CD8-positive, alpha-beta memory T cell (primary cell): ENCODE data around the gene HRNR. TPM values are rescaled to one million over a fixed set of nuclear protein-coding genes. Genes with fewer than 3 reads are reported as not detected.

Experiments used
- CTCF ChIA-PET: fragments of 350-600 bp; sonication (Branson Sonifier 250); formaldehyde crosslinking; loops from one replicate; lab custom pipeline; 2021; ENCODE audit warnings: antibody characterized with exemption; lab: Charles Lee
- POLR2A ChIA-PET: fragments of 350-600 bp; sonication (Branson Sonifier 250); formaldehyde crosslinking; loops from one replicate; lab custom pipeline; 2021; ENCODE audit warnings: antibody characterized with exemption; lab: Charles Lee
- DNase-seq, 5 donors: peaks; one replicate each; pipeline versions ENCODE4 v3.0.0 to v3.0.0-alpha.2; 2020 to 2022; ENCODE audit warnings: mixed read lengths in 1 of 5
- H3K27ac ChIP-seq: one replicate; pipeline ENCODE4 v1.7.0; 2013; ENCODE audit warnings: low read depth, mild to moderate bottlenecking, low read length, moderate library complexity
- H3K27me3 ChIP-seq: 2 replicates; pipeline ENCODE4 v1.7.0; 2013; ENCODE audit warnings: low read length, mild to moderate bottlenecking; ENCODE audit not compliant: insufficient read depth, poor library complexity, severe bottlenecking
- H3K36me3 ChIP-seq: 2 replicates; pipeline ENCODE4 v1.7.0; 2013; ENCODE audit warnings: mild to moderate bottlenecking, low read length, moderate library complexity; ENCODE audit not compliant: insufficient read depth
- H3K4me1 ChIP-seq: 2 replicates; pipeline ENCODE4 v1.7.0; 2013; ENCODE audit warnings: mild to moderate bottlenecking, low read length, moderate library complexity; ENCODE audit not compliant: insufficient read depth
- H3K4me3 ChIP-seq: 2 replicates; pipeline ENCODE4 v1.7.0; 2013; ENCODE audit warnings: mild to moderate bottlenecking, low read length
- H3K9me3 ChIP-seq: 2 replicates; pipeline ENCODE4 v1.7.0; 2013; ENCODE audit warnings: mild to moderate bottlenecking, low read length
- H3K27ac Mint-ChIP-seq, 8 donors: one replicate each; pipeline ENCODE4 v1.8.0; 2020 to 2021; ENCODE audit warnings: mixed read lengths in 8 of 8, mild to moderate bottlenecking in 6 of 8, inconsistent platforms in 3 of 8, moderate library complexity in 3 of 8
- H3K27me3 Mint-ChIP-seq, 2 donors: one replicate each; pipeline ENCODE4 v1.8.0; 2020 to 2021; ENCODE audit warnings: mixed read lengths in 2 of 2, mild to moderate bottlenecking in 1 of 2, moderate library complexity in 1 of 2
- H3K36me3 Mint-ChIP-seq, 3 donors: one replicate each; pipeline ENCODE4 v1.8.0; 2020 to 2021; ENCODE audit warnings: mixed read lengths in 3 of 3, inconsistent platforms in 1 of 3, mild to moderate bottlenecking in 1 of 3
- H3K4me1 Mint-ChIP-seq, 3 donors: one replicate each; pipeline ENCODE4 v1.8.0; 2020 to 2021; ENCODE audit warnings: mixed read lengths in 3 of 3, inconsistent platforms in 1 of 3, mild to moderate bottlenecking in 1 of 3
- H3K4me3 Mint-ChIP-seq, 7 donors: one replicate each; pipeline ENCODE4 v1.8.0; 2020 to 2021; ENCODE audit warnings: mixed read lengths in 7 of 7, mild to moderate bottlenecking in 6 of 7, moderate library complexity in 4 of 7, inconsistent platforms in 2 of 7
- H3K9me3 Mint-ChIP-seq, 5 donors: one replicate each; pipeline ENCODE4 v1.8.0; 2020 to 2022; ENCODE audit warnings: mixed read lengths in 5 of 5, mild to moderate bottlenecking in 3 of 5, moderate library complexity in 2 of 5, inconsistent platforms in 1 of 5
- polyA plus RNA-seq: library from polyadenylated mRNA; unstranded; fragments of 300-500 nt; fragmentation: Illumina TruSeq; gene quantifications from one replicate; pipeline ENCODE4 v1.2.3, GENCODE V29; 2021
- total RNA-seq, 2 experiments: library from RNA; stranded (reverse); gene quantifications; one replicate each; pipeline ENCODE4 v1.2.3, GENCODE V29; 2021

Gene HRNR
- total and polyA plus RNA-seq, 3 experiments from 2014 or later, result not detected

DNA sequence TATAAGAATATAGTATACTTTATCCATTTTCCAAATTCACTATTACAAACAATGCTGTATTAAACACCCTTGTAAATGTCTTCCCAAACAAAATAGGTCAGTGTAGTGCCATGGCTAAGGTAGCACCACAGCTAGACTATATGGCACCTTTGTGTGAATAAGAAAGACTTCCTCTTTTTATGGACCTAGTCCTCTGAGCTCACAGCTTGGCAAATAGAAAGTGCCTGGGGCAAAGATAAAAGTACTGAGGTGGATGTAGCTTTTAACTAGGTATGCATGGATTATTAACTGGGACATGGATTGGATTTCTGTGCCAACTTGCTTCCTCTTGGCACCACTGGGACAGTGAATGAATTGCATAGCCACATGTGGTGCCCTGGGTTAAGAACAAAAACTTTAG, 25.0 kb downstream of the HRNR start:
- no peak overlapping the region for H3K4me3 ChIP-seq
- Mint-ChIP-seq H3K36me3 (peaks cover 0 to 2% (median 0%) of the 10 kb centered on the region in 3 donors), H3K4me1 (no peaks in the 10 kb centered on the region), H3K4me3 (no peak overlapping the region), H3K27ac (no peak overlapping the region), H3K27me3 (peaks cover under 1 to 17% of the 10 kb centered on the region in 2 donors), H3K9me3 (peaks cover 0 to 5% (median 0%) of the 10 kb centered on the region in 5 donors)
- DNase-seq, result no peak
- H3K4me1 ChIP-seq, result no peaks in the 10 kb centered on the region
- no peaks in the 10 kb centered on the region for H3K27me3 ChIP-seq
- ChIA-PET POLR2A (no interaction called here), CTCF (interaction anchor here (1.2 to 1.4 kb wide), 4 partner anchors 10 to 261 kb away, joined by 4 to 5 read pairs (median 4); no protein-coding TSS in a partner anchor)
- H3K36me3 ChIP-seq, result no peaks in the 10 kb centered on the region
- no peaks in the 10 kb centered on the region for H3K9me3 ChIP-seq
- H3K27ac ChIP-seq, result no peak overlapping the region

DNA sequence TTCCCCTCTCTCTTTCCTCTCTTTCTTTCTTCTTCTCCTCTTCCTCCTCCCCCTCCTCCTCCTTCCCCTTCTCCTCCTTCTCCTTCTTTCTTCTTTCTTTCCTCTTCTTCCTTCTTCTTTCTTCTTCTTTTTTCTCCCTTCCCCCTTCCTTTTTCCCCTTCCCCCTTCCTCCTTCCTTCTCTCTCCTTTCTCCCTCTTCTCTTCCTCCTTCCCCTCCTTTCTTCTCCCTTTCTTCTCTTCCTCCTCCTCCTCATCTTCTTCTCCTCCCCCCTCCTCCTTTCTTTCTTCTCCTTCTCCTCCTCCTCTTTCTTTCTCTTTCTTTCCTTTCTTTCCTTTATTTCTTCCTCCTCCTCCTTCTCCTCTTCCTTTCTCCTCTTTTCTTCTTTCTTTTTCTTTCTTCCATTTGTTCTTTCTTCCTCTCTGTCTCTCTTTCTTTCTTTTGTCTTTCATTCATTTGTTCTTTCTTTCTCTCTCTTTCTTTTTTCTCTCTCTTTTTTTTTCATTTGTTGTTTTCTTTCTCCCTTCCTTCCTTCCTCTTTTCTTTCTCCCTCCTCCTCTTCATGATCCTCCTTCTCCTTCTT, 26.5 kb downstream of the HRNR start:
- DNase-seq, result no peak
- Mint-ChIP-seq H3K9me3 (peaks cover 0 to 5% (median 0%) of the 10 kb centered on the region in 5 donors), H3K4me1 (no peaks in the 10 kb centered on the region), H3K36me3 (peaks cover 0 to 2% (median 0%) of the 10 kb centered on the region in 3 donors), H3K27me3 (peaks cover 0 to 17% of the 10 kb centered on the region in 2 donors), H3K4me3 (no peak overlapping the region), H3K27ac (no peak overlapping the region)
- ChIA-PET CTCF (interaction anchor here (1.3 to 1.4 kb wide), 3 partner anchors 9 to 262 kb away, joined by 4 to 5 read pairs (median 4); no protein-coding TSS in a partner anchor), POLR2A (no interaction called here)
- H3K27ac ChIP-seq, result no peak overlapping the region
- no peaks in the 10 kb centered on the region for H3K4me1 ChIP-seq
- no peaks in the 10 kb centered on the region for H3K9me3 ChIP-seq
- H3K36me3 ChIP-seq, result no peaks in the 10 kb centered on the region
- no peaks in the 10 kb centered on the region for H3K27me3 ChIP-seq
- no peak overlapping the region for H3K4me3 ChIP-seq

DNA sequence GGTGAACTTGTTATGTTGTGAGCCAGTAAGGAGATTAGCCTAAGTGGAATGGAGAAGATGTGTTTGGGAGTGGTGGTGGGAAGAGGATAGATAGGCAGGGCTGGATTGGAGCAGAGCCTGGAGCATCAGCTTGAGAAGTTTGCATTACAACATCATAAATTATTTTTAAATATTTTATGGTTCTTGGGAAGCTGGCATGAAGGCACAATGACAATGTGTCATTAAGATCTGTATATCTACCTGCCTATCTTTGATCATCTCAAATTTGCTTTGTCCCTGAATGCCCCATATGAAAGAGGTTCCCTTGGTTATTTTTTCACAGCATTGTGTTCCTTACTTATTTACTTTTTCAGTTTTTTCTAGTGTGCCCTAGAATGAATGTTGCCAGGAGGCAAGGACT, 32.3 kb downstream of the HRNR start:
- H3K27me3 ChIP-seq, result no peaks in the 10 kb centered on the region
- Mint-ChIP-seq H3K27me3 (peaks cover 0 to 3% of the 10 kb centered on the region in 2 donors), H3K27ac (no peak overlapping the region), H3K9me3 (peaks cover 0 to 2% (median 0%) of the 10 kb centered on the region in 5 donors), H3K36me3 (no peaks in the 10 kb centered on the region), H3K4me1 (peaks cover 5 to 7% (median 6%) of the 10 kb centered on the region in 3 donors), H3K4me3 (no peak overlapping the region)
- no peak for DNase-seq
- CTCF ChIA-PET, result interaction anchor here (2.8 kb wide), 1 partner anchor 267 kb away, joined by 22 read pairs; no protein-coding TSS in a partner anchor
- no peaks in the 10 kb centered on the region for H3K36me3 ChIP-seq
- POLR2A ChIA-PET, result no interaction called here
- H3K4me1 ChIP-seq, result peaks cover 5% of the 10 kb centered on the region
- no peak overlapping the region for H3K27ac ChIP-seq
- H3K9me3 ChIP-seq, result no peaks in the 10 kb centered on the region
- H3K4me3 ChIP-seq, result no peak overlapping the region

DNA sequence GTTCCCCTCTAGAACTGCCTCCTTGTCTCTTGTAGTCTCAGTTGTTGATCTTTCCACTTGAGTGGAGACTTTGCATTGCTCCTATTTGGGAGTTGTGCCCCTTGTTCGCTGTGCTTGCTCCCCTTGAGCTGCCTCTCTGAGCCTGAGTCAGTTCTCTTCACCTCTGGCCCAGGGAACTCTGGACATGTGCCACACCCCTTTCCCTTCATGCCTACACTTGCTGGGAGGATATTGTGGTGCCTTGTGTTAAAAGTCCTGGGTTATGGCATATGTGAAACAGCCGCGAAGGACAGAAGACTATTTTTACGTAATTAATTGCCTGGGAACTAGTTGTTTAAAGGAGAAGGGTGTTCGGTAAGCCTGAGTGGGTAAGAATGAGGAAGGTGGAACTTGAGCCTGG, 32.7 kb downstream of the HRNR start:
- POLR2A ChIA-PET, result no interaction called here
- Histone ChIP-seq H3K27ac (no peak overlapping the region), H3K4me1 (peaks cover 5% of the 10 kb centered on the region), H3K36me3 (no peaks in the 10 kb centered on the region), H3K4me3 (no peak overlapping the region), H3K27me3 (no peaks in the 10 kb centered on the region), H3K9me3 (no peaks in the 10 kb centered on the region)
- Mint-ChIP-seq H3K27ac (no peak overlapping the region), H3K4me1 (peaks cover 5 to 7% (median 6%) of the 10 kb centered on the region in 3 donors), H3K36me3 (no peaks in the 10 kb centered on the region), H3K4me3 (no peak overlapping the region), H3K9me3 (peaks cover 0 to 2% (median 0%) of the 10 kb centered on the region in 5 donors), H3K27me3 (peaks cover 0 to 3% of the 10 kb centered on the region in 2 donors)
- no peak for DNase-seq
- CTCF ChIA-PET, result interaction anchor here (1.2 to 2.8 kb wide), 2 partner anchors 250 to 268 kb away, joined by 8 to 22 read pairs; no protein-coding TSS in a partner anchor

DNA sequence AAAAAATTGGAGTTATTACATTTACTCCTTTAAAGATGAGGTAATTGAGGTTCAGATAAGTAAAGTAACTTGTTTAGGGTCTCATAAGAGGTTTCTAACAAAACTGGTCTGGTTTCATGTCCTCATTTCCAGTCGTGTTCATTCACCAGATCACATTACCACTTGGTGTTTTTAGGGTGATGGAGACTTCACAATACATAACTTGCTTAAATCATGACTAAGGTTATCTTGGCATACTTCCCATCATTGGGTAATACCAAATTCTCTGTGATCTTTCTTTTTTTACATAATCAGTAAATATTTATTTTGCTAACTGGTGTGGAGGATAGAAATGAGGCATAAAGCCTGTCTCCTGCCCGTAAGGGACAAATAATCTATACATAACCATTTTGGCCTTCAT, 33.4 kb downstream of the HRNR start:
- Mint-ChIP-seq H3K4me1 (peaks cover 5 to 8% (median 6%) of the 10 kb centered on the region in 3 donors), H3K36me3 (no peaks in the 10 kb centered on the region), H3K27me3 (peaks cover 0 to 3% of the 10 kb centered on the region in 2 donors), H3K4me3 (no peak overlapping the region), H3K27ac (peak overlapping the region in 1 of 8 donors; percentile 31), H3K9me3 (no peaks in the 10 kb centered on the region)
- Histone ChIP-seq H3K27me3 (no peaks in the 10 kb centered on the region), H3K36me3 (no peaks in the 10 kb centered on the region), H3K4me3 (no peak overlapping the region), H3K9me3 (no peaks in the 10 kb centered on the region), H3K27ac (no peak overlapping the region), H3K4me1 (peaks cover 5% of the 10 kb centered on the region)
- POLR2A ChIA-PET, result no interaction called here
- DNase-seq, result no peak
- CTCF ChIA-PET, result interaction anchor here (1.2 to 2.8 kb wide), 2 partner anchors 250 to 268 kb away, joined by 8 to 22 read pairs; no protein-coding TSS in a partner anchor

DNA sequence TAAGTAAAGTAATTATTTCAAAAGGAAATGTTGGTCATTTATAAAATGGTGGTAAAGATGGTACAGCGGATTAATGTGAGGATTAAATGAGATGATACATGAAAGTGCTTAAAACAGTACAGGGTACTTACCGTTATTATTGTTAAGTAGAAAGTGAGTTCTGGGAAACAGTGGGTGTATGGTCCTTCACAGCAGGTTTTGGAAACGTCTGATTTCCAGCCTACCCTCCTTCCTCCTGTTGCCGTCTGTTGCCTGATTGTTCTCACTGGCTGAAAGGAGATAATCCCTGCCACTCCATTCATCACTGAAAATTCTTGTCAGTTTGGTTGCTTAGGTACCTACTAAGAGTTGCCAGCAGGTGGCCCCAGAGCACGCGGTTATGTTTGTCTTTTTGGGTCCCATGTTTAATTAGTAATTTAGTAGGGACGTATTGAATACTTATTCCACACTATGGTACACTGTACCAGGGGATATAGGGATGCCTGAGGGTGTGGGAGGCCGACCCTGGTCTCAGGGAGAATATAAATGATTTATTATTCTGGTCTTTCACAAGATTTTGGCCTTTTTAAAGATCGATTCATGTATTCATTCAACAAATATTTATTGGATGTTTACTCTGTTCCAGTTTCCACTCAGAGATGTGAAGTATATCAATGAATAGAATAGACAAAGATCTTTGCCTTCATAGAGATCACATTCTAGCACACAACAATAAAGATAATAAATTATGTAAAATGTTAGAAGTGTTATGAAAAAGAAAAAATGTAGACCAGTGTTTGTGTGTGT, 34.1 kb downstream of the HRNR start:
- CTCF ChIA-PET, result interaction anchor here (0.8 to 9.2 kb wide), 19 partner anchors 8 to 272 kb away, joined by 3 to 146 read pairs (median 5); no protein-coding TSS in a partner anchor
- Mint-ChIP-seq H3K4me1 (peaks cover 5 to 15% (median 10%) of the 10 kb centered on the region in 3 donors), H3K27me3 (peaks cover 0 to 3% of the 10 kb centered on the region in 2 donors), H3K36me3 (no peaks in the 10 kb centered on the region), H3K27ac (peak overlapping the region in 4 of 8 donors; percentile 5 to 70 (median 47)), H3K9me3 (no peaks in the 10 kb centered on the region), H3K4me3 (peak overlapping the region; percentile 78 to 91 (median 84))
- DNase-seq, result peak; percentile 45 to 74 (median 50)
- no peaks in the 10 kb centered on the region for H3K9me3 ChIP-seq
- peak overlapping the region; percentile 57 for H3K4me3 ChIP-seq
- peaks cover 5% of the 10 kb centered on the region for H3K4me1 ChIP-seq
- H3K27me3 ChIP-seq, result no peaks in the 10 kb centered on the region
- no peaks in the 10 kb centered on the region for H3K36me3 ChIP-seq
- no peak overlapping the region for H3K27ac ChIP-seq
- POLR2A ChIA-PET, result no interaction called here

DNA sequence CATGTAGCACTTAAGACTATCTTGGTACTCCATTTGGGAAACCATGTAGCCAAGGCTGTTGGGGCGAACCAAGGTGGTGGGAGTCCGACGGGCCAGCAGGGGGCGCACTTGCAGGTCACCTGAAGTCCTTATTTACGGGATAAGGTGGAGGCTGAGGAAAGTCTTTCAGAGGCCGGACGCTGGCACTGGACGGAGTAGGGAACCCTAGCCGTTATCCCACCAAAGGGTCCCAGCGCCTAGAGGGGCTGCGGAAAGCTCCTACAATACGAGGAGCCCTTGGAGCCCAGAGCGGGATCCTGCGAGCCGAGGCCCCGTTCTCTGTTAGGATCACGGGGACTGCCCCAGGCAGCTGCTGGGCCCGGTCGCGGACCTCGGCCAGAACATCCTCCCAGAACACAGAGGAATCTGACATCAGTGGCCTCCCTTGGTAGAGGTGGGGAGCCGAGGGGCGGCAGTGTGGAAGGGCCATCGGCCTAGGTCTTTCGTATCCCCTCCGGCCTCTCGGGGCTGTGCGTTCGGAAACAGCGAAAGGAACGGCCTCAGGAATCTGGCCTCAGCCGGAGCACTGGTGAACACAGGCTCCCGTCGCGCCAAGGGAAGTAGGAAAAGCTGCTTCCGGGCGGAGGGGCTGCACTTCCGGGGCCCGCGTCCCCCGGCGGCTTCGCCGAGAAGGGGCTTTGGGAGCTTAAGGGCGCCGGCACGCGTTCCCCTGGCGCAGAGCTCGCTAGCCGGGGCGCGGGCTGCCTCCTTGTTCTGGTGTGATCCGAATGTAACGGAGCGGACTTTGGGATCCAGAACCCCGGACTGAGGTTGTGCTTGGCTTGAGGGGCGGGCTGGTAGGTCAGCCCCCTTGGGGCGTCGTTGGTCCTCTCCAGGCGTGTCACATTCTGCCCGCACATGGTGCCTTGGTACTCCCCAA, 35.1 kb downstream of the HRNR start:
- no peaks in the 10 kb centered on the region for H3K9me3 Mint-ChIP-seq
- H3K27me3 Mint-ChIP-seq, result peaks cover 2 to 3% of the 10 kb centered on the region in 2 donors
- no peaks in the 10 kb centered on the region for H3K36me3 Mint-ChIP-seq
- ChIA-PET CTCF (interaction anchor here (0.7 to 9.2 kb wide), 23 partner anchors 9 to 285 kb away, joined by 3 to 146 read pairs (median 5); no protein-coding TSS in a partner anchor), POLR2A (interaction anchor here (1.1 kb wide), 1 partner anchor 270 kb away, joined by 6 read pairs; no protein-coding TSS in a partner anchor)
- Histone ChIP-seq H3K4me3 (peak overlapping the region; percentile 57), H3K9me3 (no peaks in the 10 kb centered on the region), H3K36me3 (no peaks in the 10 kb centered on the region), H3K27ac (no peak overlapping the region), H3K27me3 (no peaks in the 10 kb centered on the region), H3K4me1 (peaks cover 5% of the 10 kb centered on the region)
- H3K27ac Mint-ChIP-seq, result peak overlapping the region in 5 of 8 donors; percentile 32 to 75 (median 62)
- peak overlapping the region; percentile 78 to 91 (median 84) for H3K4me3 Mint-ChIP-seq
- peaks cover 5 to 15% (median 10%) of the 10 kb centered on the region in 3 donors for H3K4me1 Mint-ChIP-seq
- DNase-seq, result peak; percentile 62 to 84 (median 65)
